Activated T-cell treated with anti-CD3 and anti-CD28 coated beads, Interleukin-2, amount 50 U/mL, for 72 hours (primary cell): ENCODE measurements around the gene SCUBE2. TPM values are rescaled to one million over a fixed set of nuclear protein-coding genes. Genes with fewer than 3 reads are reported as not detected.

Experiments
- total RNA-seq, 2 donors: library from RNA; stranded (reverse); gene quantifications; one replicate each; pipeline ENCODE4 v1.2.3, GENCODE V29; 2022

The SCUBE2 gene
- total RNA-seq, 2 donors from 2014 or later, result 0.37 TPM; not detected in 1

Other genes starting within 250 kb of the SCUBE2 start
- 10 to 100 TPM; 27.2 to 27.7 TPM for gene AKIP1, start 180.4 kb downstream of the SCUBE2 start, total RNA-seq
- gene C11orf16, start 158.7 kb downstream of the SCUBE2 start, total RNA-seq, result not detected
- gene ASCL3, start 148.6 kb downstream of the SCUBE2 start, total RNA-seq, result not detected
- 10 to 100 TPM; 19.9 to 20.7 TPM for gene TMEM9B, start 127.2 kb downstream of the SCUBE2 start, total RNA-seq
- 1 to 10 TPM; 3.1 to 3.2 TPM for gene NRIP3, start 87.6 kb downstream of the SCUBE2 start, total RNA-seq
- gene DENND5A, start 173.8 kb upstream of the SCUBE2 start, total RNA-seq, result 10 to 100 TPM; 54.2 to 62.7 TPM
- 10 to 100 TPM; 35.4 to 38.1 TPM for gene TMEM41B, start 223.0 kb upstream of the SCUBE2 start, total RNA-seq